Retinal pigment epithelial cell (primary cell): Measurements from ENCODE around the gene APOA5.

Experiments used
- DNase-seq: peaks from one replicate; pipeline ENCODE4 v3.0.0-alpha.2; 2010; ENCODE audit warnings: low read depth
- H3K4me3 ChIP-seq: 2 replicates; pipeline ENCODE4 v1.5.1; 2011; ENCODE audit warnings: mild to moderate bottlenecking, low read length, control low read depth, moderate library complexity
- TF ChIP-seq, protein P1 (sequence below): conservative IDR thresholded peaks from 2 replicates; pipeline ENCODE4 v1.5.1; 2011; ENCODE audit warnings: low read depth, low read length, control low read depth, inconsistent platforms

The APOA5 gene, protein sequence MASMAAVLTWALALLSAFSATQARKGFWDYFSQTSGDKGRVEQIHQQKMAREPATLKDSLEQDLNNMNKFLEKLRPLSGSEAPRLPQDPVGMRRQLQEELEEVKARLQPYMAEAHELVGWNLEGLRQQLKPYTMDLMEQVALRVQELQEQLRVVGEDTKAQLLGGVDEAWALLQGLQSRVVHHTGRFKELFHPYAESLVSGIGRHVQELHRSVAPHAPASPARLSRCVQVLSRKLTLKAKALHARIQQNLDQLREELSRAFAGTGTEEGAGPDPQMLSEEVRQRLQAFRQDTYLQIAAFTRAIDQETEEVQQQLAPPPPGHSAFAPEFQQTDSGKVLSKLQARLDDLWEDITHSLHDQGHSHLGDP

GRCh38 chr11:116791813-116792143 is at the start of gene APOA5:
TSS of gene APOA5 (minus strand) at chr11:116791879. CDS start at chr11:116791860, 19 bp downstream.
- no peak for DNase-seq
- TF ChIP-seq, protein P1, sequence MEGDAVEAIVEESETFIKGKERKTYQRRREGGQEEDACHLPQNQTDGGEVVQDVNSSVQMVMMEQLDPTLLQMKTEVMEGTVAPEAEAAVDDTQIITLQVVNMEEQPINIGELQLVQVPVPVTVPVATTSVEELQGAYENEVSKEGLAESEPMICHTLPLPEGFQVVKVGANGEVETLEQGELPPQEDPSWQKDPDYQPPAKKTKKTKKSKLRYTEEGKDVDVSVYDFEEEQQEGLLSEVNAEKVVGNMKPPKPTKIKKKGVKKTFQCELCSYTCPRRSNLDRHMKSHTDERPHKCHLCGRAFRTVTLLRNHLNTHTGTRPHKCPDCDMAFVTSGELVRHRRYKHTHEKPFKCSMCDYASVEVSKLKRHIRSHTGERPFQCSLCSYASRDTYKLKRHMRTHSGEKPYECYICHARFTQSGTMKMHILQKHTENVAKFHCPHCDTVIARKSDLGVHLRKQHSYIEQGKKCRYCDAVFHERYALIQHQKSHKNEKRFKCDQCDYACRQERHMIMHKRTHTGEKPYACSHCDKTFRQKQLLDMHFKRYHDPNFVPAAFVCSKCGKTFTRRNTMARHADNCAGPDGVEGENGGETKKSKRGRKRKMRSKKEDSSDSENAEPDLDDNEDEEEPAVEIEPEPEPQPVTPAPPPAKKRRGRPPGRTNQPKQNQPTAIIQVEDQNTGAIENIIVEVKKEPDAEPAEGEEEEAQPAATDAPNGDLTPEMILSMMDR = no peak
- H3K4me3 ChIP-seq = no peak within 1 kb of the TSS

- DNase-seq = no peak
- H3K4me3 ChIP-seq = no peak overlapping the region
- TF ChIP-seq, protein P1 = no peak
These were observed 49.1 kb upstream of the APOA5 start for GRCh38 chr11:116840746-116841296.

DNA sequence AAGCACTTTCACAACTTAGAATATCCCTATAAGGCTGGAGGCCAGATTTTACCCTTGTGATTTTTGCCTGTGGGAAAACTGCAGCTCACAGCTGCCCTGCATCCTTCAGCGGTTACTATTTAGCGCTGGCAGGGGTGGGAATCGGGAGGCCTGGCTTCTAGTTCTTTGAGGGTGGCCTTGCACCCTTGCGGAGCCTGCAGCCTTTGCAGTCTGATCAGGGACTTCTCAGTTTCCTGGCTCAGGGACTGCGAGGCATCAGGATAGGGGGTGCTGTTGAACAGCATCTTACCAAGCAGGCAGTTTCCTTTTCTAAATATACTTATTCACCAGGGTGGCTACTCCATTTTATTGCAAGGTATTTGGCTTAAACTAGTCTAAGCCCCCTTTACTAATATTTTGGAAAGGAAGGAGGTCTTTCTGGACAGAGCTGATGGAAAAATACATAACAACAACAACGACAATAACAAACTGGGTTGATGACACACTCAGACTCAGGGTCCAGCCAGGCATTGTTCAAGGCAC is 48.6 kb upstream of the APOA5 start:
- H3K4me3 ChIP-seq = no peak overlapping the region
- TF ChIP-seq, protein P1 = no peak
- no peak for DNase-seq

DNA sequence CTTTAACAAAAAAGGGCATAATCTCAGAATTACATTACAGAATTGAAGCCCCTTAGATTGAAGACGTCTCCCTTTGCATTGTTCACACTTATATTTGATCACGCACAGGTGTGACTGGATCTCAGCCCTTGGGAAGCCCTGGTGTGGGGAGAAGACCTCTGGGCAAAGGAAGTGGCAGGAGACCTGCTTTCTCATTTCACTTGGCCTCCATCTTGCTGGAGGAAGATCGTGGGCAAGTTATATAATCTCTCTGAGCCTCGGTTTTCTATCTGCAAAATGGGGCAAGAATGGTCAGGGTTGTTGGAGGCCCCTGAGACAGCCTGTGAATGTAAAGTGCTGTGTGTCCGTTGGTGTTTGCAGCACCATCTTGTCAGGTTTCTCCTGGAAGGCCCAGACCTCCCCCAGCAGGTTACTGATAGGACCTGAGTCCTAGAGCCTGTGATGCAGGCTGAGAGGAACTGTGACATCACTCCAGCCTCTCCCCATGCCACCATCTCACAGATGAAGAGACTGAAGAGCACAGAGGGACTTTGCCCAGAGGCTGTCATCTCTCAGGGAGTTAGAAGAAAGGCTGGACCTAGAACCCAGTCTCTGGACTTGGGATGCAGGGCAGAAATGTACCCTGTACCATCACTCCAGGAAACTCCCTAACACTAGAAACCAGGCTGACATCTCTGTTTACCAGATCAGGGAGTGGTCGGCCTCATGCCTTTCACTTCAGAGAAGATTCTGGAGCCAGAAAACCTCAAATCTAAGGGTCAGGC is 46.8 kb upstream of the APOA5 start:
- H3K4me3 ChIP-seq = no peak overlapping the region
- DNase-seq = no peak
- TF ChIP-seq, protein P1 = no peak

- no peak within 1 kb of the TSS for H3K4me3 ChIP-seq
- TF ChIP-seq, protein P1 = no peak
- DNase-seq = no peak
These were observed 45.8 kb upstream of the APOA5 start, which contains the start of gene APOA1 for GRCh38 chr11:116837231-116838091. TSS of gene APOA1 (minus strand) at chr11:116837622. CDS start at chr11:116837387, 235 bp downstream.

GRCh38 chr11:116836632-116836991 is 44.9 kb upstream of the APOA5 start:
- TF ChIP-seq, protein P1 = no peak
- H3K4me3 ChIP-seq = no peak overlapping the region
- no peak for DNase-seq
